MM.1S (cell line): ENCODE data around the gene GPR62.

ENCODE experiments used
- DNase-seq: peaks from one replicate; pipeline ENCODE4 v3.0.0-alpha.2; 2015
- H2AFZ ChIP-seq: fragments of 300-600 bp; sonication (generic); 2 replicates; pipeline ENCODE4 v1.6.0; 2016; ENCODE audit warnings: antibody characterized with exemption, low read length
- H3F3A ChIP-seq: fragments of 300-600 bp; sonication (generic); 2 replicates; pipeline ENCODE4 v1.6.1; 2016; ENCODE audit warnings: mild to moderate bottlenecking, antibody characterized with exemption, low read length, moderate library complexity, mixed read lengths; ENCODE audit not compliant: insufficient read depth
- H3K27ac ChIP-seq: fragments of 300-600 bp; sonication (generic); 2 replicates; pipeline ENCODE4 v1.5.1; 2016; ENCODE audit warnings: mild to moderate bottlenecking, low read length
- H3K27me3 ChIP-seq: fragments of 300-600 bp; sonication (generic); replicated peaks from 2 replicates; pipeline ENCODE4 v1.6.0; 2016; ENCODE audit warnings: low read length; ENCODE audit not compliant: insufficient read depth
- H3K36me3 ChIP-seq: fragments of 300-600 bp; sonication (generic); replicated peaks from 2 replicates; pipeline ENCODE4 v1.6.1; 2016; ENCODE audit warnings: mild to moderate bottlenecking, low read length, mixed read lengths; ENCODE audit not compliant: insufficient read depth
- H3K4me1 ChIP-seq: fragments of 300-600 bp; sonication (generic); 2 replicates; pipeline ENCODE4 v1.6.1; 2016; ENCODE audit warnings: low read length, mixed read lengths
- H3K4me2 ChIP-seq: fragments of 300-600 bp; sonication (generic); 2 replicates; pipeline ENCODE4 v1.6.0; 2016; ENCODE audit warnings: low read depth, low read length
- H3K4me3 ChIP-seq: fragments of 300-600 bp; sonication (generic); 2 replicates; pipeline ENCODE4 v1.5.1; 2016; ENCODE audit warnings: low read length, mixed read lengths
- H3K79me2 ChIP-seq: fragments of 300-600 bp; sonication (generic); 2 replicates; pipeline ENCODE4 v1.6.1; 2016; ENCODE audit warnings: mixed run types, low read length, mixed read lengths
- H3K9ac ChIP-seq: fragments of 300-600 bp; sonication (generic); 2 replicates; pipeline ENCODE4 v1.6.1; 2016; ENCODE audit warnings: low read length, mixed read lengths
- H3K9me2 ChIP-seq: fragments of 300-600 bp; sonication (generic); replicated peaks from 2 replicates; pipeline ENCODE4 v1.6.1; 2016; ENCODE audit warnings: mild to moderate bottlenecking, low read length, mixed read lengths; ENCODE audit not compliant: insufficient read depth
- H3K9me3 ChIP-seq: fragments of 300-600 bp; sonication (generic); replicated peaks from 2 replicates; pipeline ENCODE4 v1.6.1; 2016; ENCODE audit warnings: mild to moderate bottlenecking, low read length, mixed read lengths; ENCODE audit not compliant: insufficient read depth
- H4K20me1 ChIP-seq: fragments of 300-600 bp; sonication (generic); 2 replicates; pipeline ENCODE4 v1.6.1; 2016; ENCODE audit warnings: mild to moderate bottlenecking, low read length, moderate library complexity, mixed read lengths; ENCODE audit not compliant: insufficient read depth
- CTCF ChIP-seq: fragments of 300-600 bp; sonication (generic); IDR thresholded peaks from 2 replicates; pipeline ENCODE4 v1.5.1; 2016; ENCODE audit warnings: antibody characterized with exemption, low read length, mixed read lengths
- EZH2 ChIP-seq: fragments of 300-600 bp; sonication (generic); optimal IDR thresholded peaks from 2 replicates; pipeline ENCODE3; 2017; ENCODE audit warnings: low read depth, mild to moderate bottlenecking, antibody characterized with exemption, low read length, mixed read lengths
- EZH2phosphoT487 ChIP-seq: fragments of 300-600 bp; sonication (generic); IDR thresholded peaks from 2 replicates; pipeline ENCODE4 v1.6.1; 2018; ENCODE audit warnings: antibody characterized with exemption, low read length

GPR62 gene

GRCh38 chr3:51995346-51996163 lies 40.4 kb downstream of the GPR62 start, which contains the start of gene RPL29:
RPL29 (minus strand) TSS chr3:51995895; CDS start chr3:51995461, 434 bp downstream.
- Histone ChIP-seq H3K36me3 (peaks cover 10% of the 10 kb centered on the region; the same call in 1 of the 2 replicates), H3K27ac (peak within 1 kb of the TSS; percentile 69; the same call in 1 of the 2 replicates), H2AFZ (peak within 1 kb of the TSS; percentile 76; the same call in 1 of the 2 replicates), H3K27me3 (peaks cover 10% of the 10 kb centered on the region; the same call in 1 of the 2 replicates), H4K20me1 (no peaks in the 10 kb centered on the region), H3K9me2 (no peaks in the 10 kb centered on the region), H3K79me2 (peaks cover 30% of the 10 kb centered on the region), H3K9ac (peak within 1 kb of the TSS; percentile 95), H3K9me3 (no peaks in the 10 kb centered on the region), H3K4me3 (peak within 1 kb of the TSS; percentile 94), H3K4me1 (peaks cover 8% of the 10 kb centered on the region), H3K4me2 (peak within 1 kb of the TSS; percentile 97), H3F3A (peaks cover 30% of the 10 kb centered on the region)
- TF ChIP-seq EZH2phosphoT487: no peak
- TF ChIP-seq CTCF: no peak
- TF ChIP-seq EZH2: no peak
- DNase-seq: peak; percentile 93

DNA sequence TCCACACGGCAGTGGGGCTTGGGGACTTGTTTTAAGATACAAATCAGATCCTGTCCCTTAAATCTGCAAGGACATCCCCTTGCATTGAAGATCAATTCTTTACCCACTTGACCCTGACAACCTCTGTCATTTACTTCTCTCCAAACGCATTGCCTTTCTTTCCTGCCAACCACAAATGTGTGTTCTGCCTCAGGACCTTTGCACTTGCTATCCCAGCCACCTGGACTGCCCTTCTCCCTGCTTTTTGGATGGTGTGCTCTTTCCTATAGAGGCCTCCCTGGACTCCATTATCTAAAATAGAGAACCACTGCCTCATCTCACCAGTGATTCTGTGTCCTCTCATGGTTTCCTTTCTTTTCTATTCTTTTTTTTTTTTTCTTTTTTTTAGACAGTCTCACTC lies 42.0 kb downstream of the GPR62 start:
- no peak overlapping the region for H3K9ac ChIP-seq
- no peak overlapping the region for H3K4me2 ChIP-seq
- H4K20me1 ChIP-seq: no peaks in the 10 kb centered on the region
- peaks cover 30% of the 10 kb centered on the region for H3K79me2 ChIP-seq
- H3K9me3 ChIP-seq: no peaks in the 10 kb centered on the region
- peaks cover 10% of the 10 kb centered on the region; the same call in 1 of the 2 replicates for H3K27me3 ChIP-seq
- H3K36me3 ChIP-seq: peaks cover 10% of the 10 kb centered on the region; the same call in 1 of the 2 replicates
- no peak overlapping the region for H2AFZ ChIP-seq
- H3K27ac ChIP-seq: no peak overlapping the region
- no peak for DNase-seq
- H3K4me3 ChIP-seq: no peak overlapping the region
- TF ChIP-seq EZH2: no peak
- TF ChIP-seq CTCF: no peak
- TF ChIP-seq EZH2phosphoT487: no peak
- H3F3A ChIP-seq: peaks cover 23% of the 10 kb centered on the region
- H3K4me1 ChIP-seq: peaks cover 8% of the 10 kb centered on the region
- H3K9me2 ChIP-seq: no peaks in the 10 kb centered on the region

DNA sequence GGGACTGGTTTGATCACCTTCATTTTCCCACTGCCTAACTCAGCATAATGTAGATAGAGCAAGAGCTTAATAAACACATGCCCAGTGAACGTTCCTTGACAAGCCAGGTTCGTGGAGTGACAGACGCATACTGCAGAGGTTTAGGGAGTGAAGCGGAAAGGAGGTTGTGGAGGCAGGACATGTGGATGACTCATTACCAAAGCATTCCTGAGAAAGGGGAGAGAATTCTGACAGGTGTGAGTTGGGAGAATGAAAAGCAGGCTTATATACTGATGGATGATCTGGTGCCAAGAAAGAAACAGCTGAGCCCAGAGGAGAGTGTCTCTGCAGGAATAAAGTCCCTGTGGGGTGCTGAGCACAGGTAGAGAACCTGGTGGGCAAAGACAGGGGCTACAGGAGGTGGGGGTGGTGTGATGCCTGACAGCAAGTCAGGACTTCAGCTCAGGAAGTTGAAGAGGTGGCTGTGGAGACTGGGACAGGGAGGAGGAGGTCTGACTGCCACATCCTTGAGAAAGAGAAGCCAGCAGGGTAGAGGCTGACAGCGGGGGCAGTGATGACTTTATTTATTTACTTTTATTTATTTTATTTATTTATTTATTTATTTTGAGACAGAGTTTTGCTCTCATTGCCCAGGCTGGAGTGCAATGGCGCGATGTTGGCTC lies 42.9 kb downstream of the GPR62 start:
- Histone ChIP-seq H3K36me3 (peaks cover 10% of the 10 kb centered on the region; the same call in 1 of the 2 replicates), H4K20me1 (no peaks in the 10 kb centered on the region), H3K9me2 (no peaks in the 10 kb centered on the region), H3F3A (peaks cover 16% of the 10 kb centered on the region), H3K27me3 (peaks cover 12% of the 10 kb centered on the region; the same call in 1 of the 2 replicates), H3K79me2 (peaks cover 23% of the 10 kb centered on the region), H3K4me3 (no peak overlapping the region), H2AFZ (no peak overlapping the region), H3K9me3 (no peaks in the 10 kb centered on the region), H3K4me1 (peaks cover 8% of the 10 kb centered on the region), H3K4me2 (no peak overlapping the region), H3K9ac (no peak overlapping the region), H3K27ac (no peak overlapping the region)
- DNase-seq: no peak
- TF ChIP-seq EZH2: no peak
- TF ChIP-seq EZH2phosphoT487: no peak
- TF ChIP-seq CTCF: no peak
